Sigmoid colon (tissue), 7 donors: Measurements from ENCODE around the gene GRN. TPM values are rescaled to one million over a fixed set of nuclear protein-coding genes. Genes with fewer than 3 reads are reported as not detected.

Experiments
- DNase-seq: peaks from one replicate; pipeline ENCODE4 v3.0.0-alpha.2; 2019
- H3K27ac ChIP-seq, 4 donors: fragments of 200-600 bp; sonication (generic); one replicate each; pipeline ENCODE4 v1.5.1; 2016 to 2019; ENCODE audit warnings: mild to moderate bottlenecking in 1 of 4
- H3K27me3 ChIP-seq, 3 donors: fragments of 200-600 bp; sonication (generic); one replicate each; pipeline ENCODE4 v1.5.1; 2019; ENCODE audit warnings: mild to moderate bottlenecking in 1 of 3
- H3K36me3 ChIP-seq, 4 donors: fragments of 200-600 bp; sonication (generic); one replicate each; pipeline ENCODE4 v1.5.1; 2016 to 2019
- H3K4me1 ChIP-seq, 4 donors: fragments of 200-600 bp; sonication (generic); one replicate each; pipeline ENCODE4 v1.5.1; 2017 to 2019
- H3K4me3 ChIP-seq, 4 donors: fragments of 200-600 bp; sonication (generic); one replicate each; pipeline ENCODE4 v1.5.1; 2017 to 2019; ENCODE audit warnings: mild to moderate bottlenecking in 2 of 4, moderate library complexity in 1 of 4
- H3K9me3 ChIP-seq, 4 donors: fragments of 200-600 bp in 3 of 4; sonication (generic) in 3 of 4; one replicate each; pipeline versions ENCODE4 v1.5.1 to v1.6.1; 2013 to 2019
- EP300 ChIP-seq, 4 donors: sonication (generic); formaldehyde crosslinking; IDR thresholded peaks; one replicate each; pipeline ENCODE4 v1.6.1; 2017; ENCODE audit warnings: antibody characterized with exemption in 4 of 4
- POLR2A ChIP-seq, 2 donors: fragments of 450-650 bp; IDR thresholded peaks; one replicate each; pipeline ENCODE4 v1.6.1; 2016; ENCODE audit warnings: antibody characterized with exemption in 2 of 2, mild to moderate bottlenecking in 2 of 2, moderate library complexity in 2 of 2
- POLR2AphosphoS5 ChIP-seq, 4 donors: sonication (generic); formaldehyde crosslinking; IDR thresholded peaks; one replicate each; pipeline ENCODE4 v1.6.1; 2017; ENCODE audit warnings: antibody characterized with exemption in 4 of 4
- WGBS, 2 donors: extraction: QIAGEN DNeasy Blood & Tissue Kit; methylation state at CpG; one replicate each; pipeline ENCODE4 v1.1.7; 2013; 5-methylcytosine and 5-hydroxymethylcytosine counted together
- intact Hi-C: fragments of 100-400 bp; cut with DNase I; formaldehyde crosslinking; loops from one replicate; pipeline ENCODE4 v1.15.1; 2023
- polyA plus RNA-seq, 3 donors: library from polyadenylated mRNA; stranded (reverse); fragments of 200-250 nt; gene quantifications; one replicate each; pipeline ENCODE4 v1.2.3, GENCODE V29; 2013
- total RNA-seq, 4 donors: library from RNA; depleted of rRNA; stranded (reverse); fragments of >200 nt; gene quantifications; one replicate each; pipeline ENCODE4 v1.1.0, GENCODE V29; 2016
- TF ChIP-seq, protein P1 (sequence below), 4 experiments: fragments of 450-650 bp in 3 of 4; fragments of 200-600 bp in 1 of 4; IDR thresholded peaks; one replicate each; pipeline ENCODE4 v1.5.1; 2016 to 2019; ENCODE audit warnings: antibody characterized with exemption in 4 of 4, mild to moderate bottlenecking in 3 of 4, moderate library complexity in 2 of 4
- donor health status: healthy with polysubstance abuse.
- donor health status: Bipolar disorder and iron deficiency.
- donor health status: healthy.

Gene GRN
- total RNA-seq: 100 to 1,000 TPM; 141 to 245 (median 171) TPM
- 100 to 1,000 TPM in 2 of 3 donors, 10 to 100 TPM in 1; 69.7 to 245 (median 218) TPM for polyA plus RNA-seq

DNA sequence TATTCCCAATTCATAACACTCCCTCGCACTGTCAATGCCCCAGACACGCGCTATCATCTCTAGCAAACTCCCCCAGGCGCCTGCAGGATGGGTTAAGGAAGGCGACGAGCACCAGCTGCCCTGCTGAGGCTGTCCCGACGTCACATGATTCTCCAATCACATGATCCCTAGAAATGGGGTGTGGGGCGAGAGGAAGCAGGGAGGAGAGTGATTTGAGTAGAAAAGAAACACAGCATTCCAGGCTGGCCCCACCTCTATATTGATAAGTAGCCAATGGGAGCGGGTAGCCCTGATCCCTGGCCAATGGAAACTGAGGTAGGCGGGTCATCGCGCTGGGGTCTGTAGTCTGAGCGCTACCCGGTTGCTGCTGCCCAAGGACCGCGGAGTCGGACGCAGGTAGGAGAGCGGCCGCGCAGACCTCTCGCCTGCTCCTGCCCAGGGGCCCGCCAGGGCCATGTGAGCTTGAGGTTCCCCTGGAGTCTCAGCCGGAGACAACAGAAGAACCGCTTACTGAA lies at the start of gene GRN:
GRN (plus strand) TSS at position 364 of the 515 bp plus-strand sequence. CDS start 3,863 bp downstream, outside the sequence.
- Histone ChIP-seq H3K9me3 (no peaks in the 10 kb centered on the region), H3K27ac (peak within 1 kb of the TSS; percentile 77 to 88 (median 88)), H3K36me3 (peaks cover 0 to 11% (median 4%) of the 10 kb centered on the region in 4 donors), H3K4me3 (peak within 1 kb of the TSS; percentile 67 to 75 (median 68)), H3K27me3 (no peaks in the 10 kb centered on the region), H3K4me1 (peaks cover 0 to 18% (median 16%) of the 10 kb centered on the region in 4 donors)
- WGBS, 2 donors: 0 to 1% methylated on average over 26 of the region's 26 CpGs
- DNase-seq: peak; percentile 98
- intact Hi-C loops: loop anchor here (5.0 kb wide), 2 partner anchors 38 to 133 kb away; partner anchors contain the start of gene RUNDC3A
- TF ChIP-seq EP300 (IDR thresholded peaks at IDR 0.05) (peak in 1 of 4 donors; percentile 82), POLR2A (IDR thresholded peaks at IDR 0.05) (peak; percentile 55 to 80), POLR2AphosphoS5 (IDR thresholded peaks at IDR 0.05) (peak; percentile 72 to 88 (median 84))
- TF ChIP-seq, protein P1, sequence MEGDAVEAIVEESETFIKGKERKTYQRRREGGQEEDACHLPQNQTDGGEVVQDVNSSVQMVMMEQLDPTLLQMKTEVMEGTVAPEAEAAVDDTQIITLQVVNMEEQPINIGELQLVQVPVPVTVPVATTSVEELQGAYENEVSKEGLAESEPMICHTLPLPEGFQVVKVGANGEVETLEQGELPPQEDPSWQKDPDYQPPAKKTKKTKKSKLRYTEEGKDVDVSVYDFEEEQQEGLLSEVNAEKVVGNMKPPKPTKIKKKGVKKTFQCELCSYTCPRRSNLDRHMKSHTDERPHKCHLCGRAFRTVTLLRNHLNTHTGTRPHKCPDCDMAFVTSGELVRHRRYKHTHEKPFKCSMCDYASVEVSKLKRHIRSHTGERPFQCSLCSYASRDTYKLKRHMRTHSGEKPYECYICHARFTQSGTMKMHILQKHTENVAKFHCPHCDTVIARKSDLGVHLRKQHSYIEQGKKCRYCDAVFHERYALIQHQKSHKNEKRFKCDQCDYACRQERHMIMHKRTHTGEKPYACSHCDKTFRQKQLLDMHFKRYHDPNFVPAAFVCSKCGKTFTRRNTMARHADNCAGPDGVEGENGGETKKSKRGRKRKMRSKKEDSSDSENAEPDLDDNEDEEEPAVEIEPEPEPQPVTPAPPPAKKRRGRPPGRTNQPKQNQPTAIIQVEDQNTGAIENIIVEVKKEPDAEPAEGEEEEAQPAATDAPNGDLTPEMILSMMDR (IDR thresholded peaks at IDR 0.05): no peak

DNA sequence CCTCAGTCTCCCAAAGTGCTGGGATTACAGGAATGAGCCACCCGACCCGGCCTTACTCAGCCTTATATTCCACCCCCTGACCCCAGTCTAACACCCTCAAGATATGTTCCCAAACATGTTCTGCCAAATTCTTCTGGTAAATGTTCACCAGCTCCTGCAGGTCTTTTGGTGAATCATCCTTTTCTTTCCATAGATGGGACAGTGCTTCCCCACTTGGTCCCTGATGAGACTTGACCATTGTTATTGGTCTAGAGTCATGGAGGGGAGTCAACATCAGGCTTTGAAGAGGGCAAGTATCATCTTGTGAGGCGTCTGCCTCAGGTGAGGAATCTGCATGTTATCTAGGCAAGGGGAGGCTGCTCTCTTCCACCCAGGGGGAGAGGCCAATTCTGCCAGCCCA lies 47.1 kb upstream of the GRN start:
- Histone ChIP-seq H3K4me1 (no peaks in the 10 kb centered on the region), H3K36me3 (no peaks in the 10 kb centered on the region), H3K9me3 (no peaks in the 10 kb centered on the region), H3K4me3 (no peak overlapping the region), H3K27me3 (peaks cover 0 to 13% (median 5%) of the 10 kb centered on the region in 3 donors), H3K27ac (no peak overlapping the region)
- DNase-seq: no peak
- WGBS, 2 donors: 81 to 88% methylated on average over 3 of the region's 3 CpGs
- TF ChIP-seq, protein P1 (IDR thresholded peaks at IDR 0.05): no peak
- TF ChIP-seq EP300 (IDR thresholded peaks at IDR 0.05): no peak
- intact Hi-C loops: no loop called here

DNA sequence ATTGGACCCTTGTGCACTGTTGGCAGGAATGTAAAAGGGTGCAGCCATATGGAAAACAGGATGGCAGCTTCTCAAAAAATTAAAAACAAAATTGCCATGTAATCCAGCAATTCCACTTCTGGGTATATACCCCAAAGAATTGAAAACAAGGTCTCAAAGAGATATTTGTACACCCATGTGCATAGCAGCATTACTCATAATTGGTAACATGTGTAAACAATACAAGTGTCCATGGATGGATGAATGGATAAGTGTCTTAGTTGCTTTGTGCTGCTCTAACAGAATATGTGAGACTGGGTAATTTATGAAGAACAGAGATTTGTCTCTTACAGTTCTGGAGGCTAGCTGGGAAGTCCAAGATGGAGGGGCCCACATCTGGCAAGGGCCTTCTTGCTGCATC lies 40.5 kb upstream of the GRN start:
- Histone ChIP-seq H3K27me3 (peaks cover 0 to 5% (median 4%) of the 10 kb centered on the region in 3 donors), H3K27ac (no peak overlapping the region), H3K9me3 (no peaks in the 10 kb centered on the region), H3K4me3 (no peak overlapping the region), H3K36me3 (no peaks in the 10 kb centered on the region), H3K4me1 (peaks cover 0 to 21% (median 19%) of the 10 kb centered on the region in 4 donors)
- intact Hi-C loops: loop anchor here (5.0 kb wide), 1 partner anchor 43 kb away; the partner anchor contains the start of gene GRN
- TF ChIP-seq, protein P1 (IDR thresholded peaks at IDR 0.05): no peak
- TF ChIP-seq POLR2A (IDR thresholded peaks at IDR 0.05) (no peak), EP300 (IDR thresholded peaks at IDR 0.05) (no peak), POLR2AphosphoS5 (IDR thresholded peaks at IDR 0.05) (no peak)
- DNase-seq: no peak

DNA sequence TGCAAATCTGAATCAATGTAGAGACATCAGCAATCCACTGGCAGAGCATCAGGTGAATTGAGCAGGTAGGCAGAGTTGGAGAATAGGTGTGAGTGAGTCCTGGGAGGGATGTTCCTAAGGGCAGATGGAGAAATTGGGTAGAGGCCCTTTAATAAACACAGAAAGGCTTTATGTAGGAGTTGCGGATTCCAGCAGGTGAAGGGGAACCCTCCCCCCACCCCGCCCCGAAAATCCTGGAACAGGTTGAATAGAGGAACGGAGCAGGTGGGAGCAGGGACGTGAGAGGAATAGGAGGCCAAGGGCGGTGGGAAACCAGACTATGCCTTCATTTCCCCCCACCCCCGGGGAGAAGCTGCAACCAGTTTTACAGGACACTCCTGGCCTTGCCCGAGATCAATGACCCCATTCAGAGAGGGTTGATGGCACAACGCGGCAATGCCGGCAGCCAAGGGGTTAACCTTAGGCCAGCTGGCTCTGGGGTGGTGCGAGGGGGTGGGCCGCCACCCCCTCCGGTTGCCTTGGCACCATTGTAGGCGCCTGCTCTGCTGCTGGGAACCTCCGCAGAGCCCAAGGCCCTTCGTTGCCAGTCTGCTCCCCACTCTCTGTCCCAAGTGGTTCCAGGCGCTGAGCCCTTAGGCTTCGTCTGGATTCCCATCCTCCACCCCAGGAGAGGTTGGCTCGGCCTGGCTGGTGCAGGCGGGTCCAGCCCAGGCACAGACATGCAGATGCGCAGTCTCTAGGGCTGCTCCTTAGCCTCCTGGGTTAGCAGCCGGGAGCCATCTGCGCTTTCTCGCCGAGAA lies 37.5 kb upstream of the GRN start:
- no peaks in the 10 kb centered on the region for H3K36me3 ChIP-seq
- H3K27me3 ChIP-seq: peaks cover 0 to 5% (median 2%) of the 10 kb centered on the region in 3 donors
- TF ChIP-seq POLR2AphosphoS5 (IDR thresholded peaks at IDR 0.05): peak in 1 of 4 donors; percentile 26
- TF ChIP-seq EP300 (IDR thresholded peaks at IDR 0.05): no peak
- H3K4me3 ChIP-seq: peak overlapping the region; percentile 17 to 55 (median 44)
- intact Hi-C loops: loop anchor here (1.0 to 5.0 kb wide), 3 partner anchors 17 to 85 kb away; partner anchors contain the start of genes GRN and SLC25A39
- peak; percentile 85 for DNase-seq
- H3K9me3 ChIP-seq: no peaks in the 10 kb centered on the region
- H3K27ac ChIP-seq: peak overlapping the region; percentile 68 to 87 (median 78)
- peaks cover 0 to 21% (median 19%) of the 10 kb centered on the region in 4 donors for H3K4me1 ChIP-seq
- 3 to 4% methylated on average over 26 of the region's 26 CpGs for WGBS, 2 donors

DNA sequence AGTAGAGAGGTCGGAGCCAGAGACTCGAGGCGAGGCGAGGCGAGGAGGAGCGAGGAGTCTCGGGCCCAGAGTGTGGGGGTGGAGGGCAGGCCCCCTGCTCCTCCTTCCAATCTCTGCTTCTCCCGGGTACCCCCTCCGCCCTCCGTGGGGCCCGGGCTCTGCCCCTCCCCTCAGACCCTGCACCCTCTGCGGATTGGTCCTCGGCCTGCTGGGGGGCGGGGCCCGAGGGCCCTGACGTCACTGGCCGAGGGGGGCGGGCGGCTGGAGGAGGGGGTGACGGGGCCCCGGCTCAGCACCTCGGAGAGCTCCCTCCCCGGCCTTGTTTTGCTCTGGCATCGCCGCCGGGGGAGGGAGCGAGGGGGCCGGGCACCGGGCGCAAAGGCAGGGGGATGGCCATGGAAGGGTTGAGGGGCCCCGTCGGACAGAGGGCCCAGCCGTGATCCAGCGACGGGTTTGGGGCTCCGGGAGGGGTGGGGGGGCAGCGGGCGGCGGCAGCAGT lies 36.7 kb upstream of the GRN start, which contains the start of gene RUNDC3A:
RUNDC3A (plus strand) TSS at position 282 of the 499 bp plus-strand sequence. CDS start 232 bp downstream, outside the sequence.
- intact Hi-C loops: loop anchor here (1.0 to 5.0 kb wide), 3 partner anchors 16 to 86 kb away; partner anchors contain the start of genes GRN and SLC25A39
- DNase-seq: peak; percentile 91
- Histone ChIP-seq H3K4me3 (peak within 1 kb of the TSS; percentile 17 to 55 (median 44)), H3K9me3 (no peaks in the 10 kb centered on the region), H3K27me3 (peaks cover 0 to 10% (median 7%) of the 10 kb centered on the region in 3 donors), H3K4me1 (peaks cover 0 to 21% (median 19%) of the 10 kb centered on the region in 4 donors), H3K36me3 (no peaks in the 10 kb centered on the region), H3K27ac (peak within 1 kb of the TSS; percentile 68 to 87 (median 78))
- no peak for TF ChIP-seq EP300 (IDR thresholded peaks at IDR 0.05)
- TF ChIP-seq POLR2AphosphoS5 (IDR thresholded peaks at IDR 0.05): peak in 2 of 4 donors; percentile 18 to 23
- 1% methylated on average over 39 of the region's 39 CpGs for WGBS, 2 donors
